CMK (cell line): ENCODE data around the gene LRRK1.
"Not testable (repeated sequence)": the region's sequence is repeated elsewhere in the genome, so short reads cannot be mapped to it uniquely, and the experiment has no call there.

Experiments used
- DNase-seq: peaks from one replicate; pipeline ENCODE4 v3.0.0-alpha.2; 2010; ENCODE audit warnings: low read depth

The LRRK1 gene

GRCh38 chr15:101071651-101072050, 152.5 kb downstream of the LRRK1 start:
- DNase-seq, result no peak

GRCh38 chr15:101072235-101072634, 153.1 kb downstream of the LRRK1 start:
- DNase-seq, result not testable (repeated sequence)

GRCh38 chr15:101077806-101078668, 158.9 kb downstream of the LRRK1 start:
- not testable (repeated sequence) for DNase-seq

GRCh38 chr15:101078669-101079323, 159.6 kb downstream of the LRRK1 start:
- DNase-seq, result no peak

DNA sequence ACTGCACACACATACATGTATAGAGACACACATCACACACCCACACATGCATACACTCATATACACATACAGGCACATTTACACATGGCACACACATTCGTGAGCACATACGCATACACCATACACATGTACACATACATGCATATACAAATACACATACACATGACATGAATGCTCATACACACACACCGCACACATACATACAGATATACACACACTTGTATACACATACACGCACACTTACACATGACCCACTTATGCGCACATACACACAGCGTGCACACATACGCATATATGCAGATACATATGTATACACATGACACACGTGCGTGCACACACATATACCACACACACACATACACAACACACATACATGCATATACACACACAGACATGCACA, 162.7 kb downstream of the LRRK1 start:
- no peak for DNase-seq

DNA sequence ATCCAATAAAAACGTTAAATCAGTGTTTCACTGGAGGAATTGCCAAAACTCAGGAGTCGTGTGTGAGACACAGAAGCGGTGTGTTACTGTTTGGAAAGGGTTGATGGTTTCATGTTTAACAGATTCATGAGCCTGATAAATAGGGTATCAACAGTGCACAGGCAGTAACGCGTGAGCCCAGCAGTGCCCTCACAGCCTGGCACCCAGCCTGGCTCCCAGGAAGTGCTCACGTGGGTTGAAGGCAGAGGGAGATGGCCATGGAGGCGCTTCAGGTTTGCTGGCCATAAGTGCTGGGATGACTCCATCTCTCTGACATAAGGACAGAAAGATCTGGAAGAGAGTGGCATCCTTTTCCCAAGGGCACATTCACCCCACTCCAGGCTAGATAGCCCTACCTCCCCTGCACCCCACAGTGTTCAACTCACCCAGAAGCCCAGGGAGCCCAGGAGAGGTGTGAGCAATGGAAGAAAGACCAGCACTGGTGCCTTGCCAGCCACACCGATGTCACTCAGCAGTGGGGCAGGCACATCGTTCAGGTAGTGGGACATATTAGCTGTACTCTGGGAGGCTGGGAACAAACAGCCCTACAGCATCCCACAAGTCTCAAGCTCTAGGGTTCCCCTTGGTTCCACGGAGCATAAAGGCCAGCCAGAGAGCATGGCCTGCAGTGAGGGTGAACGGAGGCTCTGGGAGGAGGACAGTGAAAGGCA, 164.3 kb downstream of the LRRK1 start:
- no peak for DNase-seq

DNA sequence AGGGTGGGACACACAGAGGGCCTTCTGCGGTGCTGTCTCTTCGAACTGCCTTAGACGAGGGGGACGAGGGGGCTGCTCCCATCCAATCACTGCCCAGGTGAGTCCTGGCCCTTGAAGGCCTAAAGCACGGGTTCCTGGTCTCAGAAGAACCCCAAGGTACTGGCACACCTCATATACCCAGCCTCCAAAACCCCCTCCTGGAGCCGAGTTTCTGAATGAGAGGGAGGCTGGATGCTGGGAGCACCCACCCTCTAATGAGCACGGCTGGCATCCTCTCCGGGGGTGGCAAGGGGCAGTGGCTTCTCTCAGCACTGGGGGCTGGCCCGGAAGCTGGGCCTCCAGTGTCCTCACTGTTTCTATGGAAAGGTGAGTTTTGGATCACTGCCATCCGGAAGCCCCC, 165.6 kb downstream of the LRRK1 start:
- no peak for DNase-seq

GRCh38 chr15:101085311-101085700, 166.1 kb downstream of the LRRK1 start:
- DNase-seq, result no peak

DNA sequence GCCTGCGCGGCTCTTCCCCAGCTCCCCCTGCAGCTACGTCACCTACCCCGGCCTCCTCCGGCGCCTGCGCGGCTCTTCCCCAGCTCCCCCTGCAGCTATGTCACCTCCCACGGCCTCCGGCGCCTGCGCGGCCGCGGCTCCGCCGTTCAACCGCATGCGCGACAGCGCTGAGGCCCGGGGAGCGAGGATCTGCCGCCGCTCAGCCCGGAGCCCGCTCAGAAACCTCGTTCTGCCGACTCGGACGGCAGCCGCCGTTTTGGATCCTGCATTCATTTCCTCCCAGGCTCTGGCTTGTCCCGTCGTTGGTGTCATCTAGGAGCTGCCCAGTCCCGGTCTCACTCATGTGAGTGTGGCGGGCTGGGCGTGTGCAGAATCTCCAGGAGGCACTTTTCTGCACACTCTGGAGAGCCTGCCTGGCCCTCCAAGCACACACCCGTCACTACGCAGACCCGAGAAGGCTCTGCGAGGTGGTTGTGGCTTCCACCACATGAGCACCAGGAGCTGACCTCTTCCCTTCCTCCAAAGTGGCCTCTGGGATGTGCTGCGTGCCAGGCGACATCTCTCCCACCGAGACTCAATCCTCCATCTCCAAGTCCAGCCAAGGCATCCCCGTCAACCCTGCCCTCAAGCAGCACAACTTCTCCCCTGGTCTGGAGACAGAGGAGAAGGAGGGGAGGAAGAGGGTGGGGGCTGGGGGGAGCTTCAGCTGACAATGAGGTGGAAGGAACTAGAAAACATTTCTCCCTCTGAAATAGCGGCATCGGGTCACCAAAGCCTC, 167.4 kb downstream of the LRRK1 start:
- DNase-seq, result no peak

DNA sequence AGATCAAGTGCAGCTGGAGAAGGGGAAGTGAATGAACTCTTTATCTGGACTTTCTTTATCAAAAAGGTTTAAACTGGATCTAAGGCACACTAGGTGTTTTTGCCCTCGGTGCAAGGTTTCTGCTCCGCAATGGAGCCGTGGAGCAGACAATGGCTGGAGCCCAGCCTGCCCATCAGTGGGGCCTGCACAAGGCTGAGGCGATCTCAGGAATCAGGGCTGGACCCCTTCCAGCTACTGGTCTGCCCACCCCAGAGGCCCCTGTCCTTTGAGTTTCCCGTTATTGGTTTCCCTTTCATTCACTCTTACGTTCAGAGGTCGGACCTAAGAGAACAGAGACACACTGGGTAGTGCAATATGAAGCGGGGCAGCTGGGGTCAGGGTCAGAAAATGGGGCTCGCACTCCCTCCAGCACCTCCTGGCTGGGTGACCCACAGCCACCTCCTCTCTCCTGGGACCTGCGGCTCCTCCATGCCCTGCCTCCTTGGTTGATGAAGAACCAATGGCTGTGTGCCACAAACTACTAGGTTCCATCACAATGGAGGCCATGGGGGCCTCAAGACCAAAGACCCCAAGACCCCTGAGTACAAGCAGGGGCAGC, 168.1 kb downstream of the LRRK1 start:
- DNase-seq, result no peak

DNA sequence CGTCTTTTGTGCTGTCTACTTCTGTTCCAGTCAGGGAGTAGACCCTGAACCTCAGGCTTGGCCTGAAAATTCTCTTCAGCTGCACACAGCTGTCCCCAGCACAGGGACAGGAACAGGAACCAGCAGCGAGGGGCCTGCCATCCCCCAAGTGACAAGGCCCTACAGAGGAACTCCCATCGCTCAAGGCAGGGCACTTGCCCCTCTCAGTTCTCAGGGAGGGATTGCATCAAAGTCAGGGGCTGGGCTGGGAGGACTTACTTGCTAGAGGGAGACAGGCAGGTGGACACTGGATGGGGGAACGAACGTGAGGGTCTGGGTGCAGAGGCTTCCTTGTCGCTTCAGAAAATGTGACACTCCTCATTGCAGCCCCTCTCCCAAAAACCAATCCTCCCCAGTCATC, 169.1 kb downstream of the LRRK1 start:
- no peak for DNase-seq

DNA sequence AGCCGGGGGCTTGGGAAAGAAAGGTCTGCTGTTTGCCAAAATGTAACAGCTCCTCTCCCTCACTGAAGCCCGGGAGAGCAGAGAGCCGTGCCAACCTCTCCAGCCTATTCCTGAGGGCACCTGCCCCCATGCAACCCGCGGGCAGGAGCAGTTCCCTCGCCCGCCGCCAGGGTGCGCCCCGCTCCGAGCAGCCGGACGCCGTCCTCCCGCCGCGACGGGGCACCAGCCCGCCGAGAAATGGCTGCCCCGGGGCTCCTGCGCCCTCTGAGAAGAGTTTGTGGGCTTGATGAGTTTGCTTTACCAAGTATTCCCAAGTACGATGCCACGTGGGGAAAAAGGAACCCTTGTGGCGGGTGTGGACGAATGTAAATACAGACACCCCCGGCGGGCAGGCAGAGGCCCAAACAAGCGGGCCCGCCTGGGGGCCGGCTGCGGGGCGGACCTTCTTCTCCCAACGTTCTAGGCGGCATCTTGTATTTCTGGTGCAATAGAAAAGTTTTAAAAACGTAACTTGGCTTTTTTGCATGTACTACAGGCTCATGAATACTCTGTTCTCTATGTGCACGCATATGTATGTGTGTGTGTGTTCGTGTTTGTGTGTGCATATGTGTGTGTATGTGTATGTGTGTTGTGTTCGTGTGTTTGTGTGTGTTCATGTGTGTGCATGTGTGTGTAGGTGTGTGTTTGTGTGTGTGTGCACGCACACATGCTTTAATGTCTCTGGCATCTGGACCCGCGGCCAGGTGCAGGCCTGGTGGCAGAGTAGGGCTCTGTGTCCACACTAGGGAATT, 169.8 kb downstream of the LRRK1 start:
- no peak for DNase-seq

DNA sequence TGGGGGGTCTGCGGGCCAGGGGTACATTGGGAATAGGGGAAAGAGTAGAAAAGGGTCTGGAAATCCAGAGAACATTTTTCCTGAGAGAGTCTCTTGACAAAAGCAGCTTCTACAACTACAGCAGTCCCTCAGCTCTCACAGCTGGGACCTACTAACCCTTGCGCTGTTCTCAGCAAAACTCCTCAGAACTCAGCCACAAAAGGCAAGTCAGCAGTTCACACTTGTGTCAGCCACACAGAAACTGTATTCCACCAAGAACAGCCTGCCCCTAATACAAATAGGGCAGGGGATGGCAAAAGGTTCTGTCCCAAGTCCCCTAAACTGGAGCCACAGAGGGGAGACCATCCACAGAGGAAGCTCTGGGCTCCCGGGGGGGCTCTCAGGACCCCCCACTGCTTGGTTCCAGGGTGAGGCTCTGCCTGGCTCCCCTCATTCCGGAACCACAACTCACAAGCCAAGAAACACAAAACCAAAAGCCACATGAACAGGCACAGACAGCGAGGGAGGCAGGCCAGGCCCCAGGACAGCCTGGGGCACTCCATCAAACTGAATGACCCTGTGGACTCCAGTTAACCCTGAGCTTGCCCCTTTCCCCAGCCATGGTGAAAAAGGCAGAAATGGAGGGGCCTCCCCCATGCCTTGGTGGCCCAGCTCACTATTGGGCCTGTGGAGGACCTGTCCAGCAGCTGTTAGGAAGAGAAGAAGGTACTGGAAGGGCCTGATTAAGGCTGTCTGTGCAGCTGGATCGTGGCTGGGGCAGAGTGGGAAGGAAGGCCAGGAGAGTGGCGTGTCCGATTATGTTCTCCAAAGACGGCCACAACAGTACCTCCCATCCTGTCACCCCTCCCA, 170.6 kb downstream of the LRRK1 start:
- DNase-seq, result no peak

GRCh38 chr15:101090428-101090790, 171.3 kb downstream of the LRRK1 start:
- no peak for DNase-seq

DNA sequence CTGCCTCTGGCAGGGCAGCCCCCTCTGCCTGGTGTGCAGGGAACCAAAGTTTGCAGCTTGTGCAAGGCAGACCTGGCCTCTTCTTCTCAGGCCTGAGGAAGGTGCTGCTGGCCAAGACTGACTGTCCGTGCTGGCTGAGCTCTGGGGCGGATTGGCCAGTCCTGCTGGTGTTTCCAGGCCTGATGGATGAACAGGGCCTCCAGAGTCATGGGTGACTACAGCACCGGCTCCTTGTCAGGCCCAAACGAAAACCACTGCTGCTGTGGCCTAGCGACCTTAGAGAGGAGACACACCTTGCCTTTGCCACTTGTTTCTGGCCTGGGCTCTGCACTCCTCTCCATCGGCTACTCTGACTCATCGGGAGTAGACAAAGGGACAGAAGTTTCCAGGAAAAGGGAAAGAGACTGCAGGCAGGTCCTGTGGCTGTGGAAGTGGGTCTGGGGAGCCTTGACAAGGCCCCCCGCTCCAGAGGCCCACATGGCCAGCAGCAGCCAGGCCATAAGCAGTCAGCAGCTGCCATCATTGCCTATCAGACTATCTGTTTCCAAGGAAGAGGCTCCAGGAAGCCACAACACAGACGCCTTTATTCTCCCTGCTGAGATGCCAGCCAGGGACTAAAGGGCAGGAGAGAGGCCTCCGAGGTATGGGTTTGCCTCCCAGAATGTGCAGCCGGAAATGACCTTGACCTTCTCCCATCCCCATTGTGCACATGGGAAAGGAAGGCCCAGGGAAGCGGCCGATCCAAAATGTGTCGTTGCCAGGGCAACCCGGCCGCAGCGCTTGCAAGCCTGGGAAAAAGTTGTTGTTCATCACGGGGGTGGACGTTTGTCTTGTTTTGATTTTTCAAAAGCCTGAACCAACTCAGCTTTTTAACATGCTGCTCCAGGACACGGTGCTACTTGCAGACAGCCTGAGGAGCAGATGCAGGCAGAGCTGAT, 172.2 kb downstream of the LRRK1 start:
- no peak for DNase-seq

DNA sequence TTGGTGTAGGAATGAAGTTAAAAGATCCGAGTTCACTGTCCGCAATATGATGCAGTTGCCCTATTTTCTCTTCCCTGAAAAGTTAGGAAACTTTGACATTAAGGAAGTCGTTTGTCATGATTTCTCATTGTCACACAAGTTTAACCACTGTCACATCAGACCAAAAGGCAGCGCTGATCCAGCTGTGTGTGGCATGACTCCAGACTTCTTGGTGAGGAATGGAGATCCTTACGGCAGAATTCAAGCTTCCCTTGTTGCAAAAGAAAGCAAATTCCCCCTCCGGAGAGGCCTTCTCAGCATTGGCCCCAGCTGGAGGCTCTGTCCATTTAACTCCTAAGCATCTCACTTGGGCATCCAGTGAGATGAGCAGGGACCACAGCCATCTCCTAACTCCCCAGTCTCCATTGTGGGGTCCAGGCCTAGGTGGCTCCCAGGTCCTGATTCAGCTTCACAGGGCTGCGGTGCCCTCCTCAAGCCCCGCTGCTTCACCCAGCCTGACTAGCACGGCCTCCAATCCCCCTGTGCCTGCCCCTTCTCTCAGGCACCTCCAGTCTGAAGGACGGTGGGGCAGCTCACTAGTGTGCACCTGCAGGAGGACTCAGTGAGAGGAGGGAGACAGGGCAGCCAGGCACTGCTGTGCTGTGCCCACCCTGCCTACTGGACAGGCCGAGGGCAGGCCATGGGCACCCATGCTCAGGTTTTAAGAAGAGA, 173.2 kb downstream of the LRRK1 start:
- no peak for DNase-seq

GRCh38 chr15:101092867-101093202, 173.7 kb downstream of the LRRK1 start:
- no peak for DNase-seq

GRCh38 chr15:101093958-101094357, 174.8 kb downstream of the LRRK1 start:
- DNase-seq, result no peak
